SK-N-SH treated with all-trans-retinoic acid at 6 μM for 48 hours (cell line): ENCODE results near the gene ST6GALNAC3.

Source experiments
- ARNTL ChIP-seq: fragments of 450-650 bp; formaldehyde crosslinking; IDR thresholded peaks from 2 replicates; pipeline ENCODE4 v1.5.0; 2020; ENCODE audit warnings: low read depth, mild to moderate bottlenecking, moderate library complexity, borderline replicate concordance
- CSDC2 ChIP-seq: fragments of 250-450 bp; sonication (Bioruptor Pico); IDR thresholded peaks from 2 replicates; pipeline ENCODE4 v1.5.0; 2020; ENCODE audit warnings: mild to moderate bottlenecking, moderate library complexity
- OSR1 ChIP-seq: fragments of 250-450 bp; sonication (Bioruptor Pico); IDR thresholded peaks from 2 replicates; pipeline ENCODE4 v1.8.0; 2022; ENCODE audit warnings: moderate library complexity, mild to moderate bottlenecking, inconsistent platforms
- TOX ChIP-seq: fragments of 250-450 bp; sonication (Bioruptor Pico); IDR thresholded peaks from 2 replicates; pipeline ENCODE4 v1.8.0; 2021; ENCODE audit warnings: mild to moderate bottlenecking, moderate library complexity, borderline replicate concordance
- ZFP3 ChIP-seq: fragments of 250-450 bp; sonication (Bioruptor Pico); IDR thresholded peaks from 2 replicates; pipeline ENCODE4 v1.5.0; 2020; ENCODE audit warnings: mild to moderate bottlenecking, moderate library complexity
- ZNF70 ChIP-seq: fragments of 450-650 bp; formaldehyde crosslinking; IDR thresholded peaks from 2 replicates; pipeline ENCODE4 v1.5.0; 2020; ENCODE audit warnings: mild to moderate bottlenecking, moderate library complexity
- TF ChIP-seq, protein P1 (sequence below): fragments of 250-450 bp; sonication (Bioruptor Pico); IDR thresholded peaks from 2 replicates; pipeline ENCODE4 v1.5.0; 2020; ENCODE audit warnings: mild to moderate bottlenecking, moderate library complexity
- TF ChIP-seq, protein P2 (sequence below): fragments of 250-450 bp; sonication (Bioruptor Pico); IDR thresholded peaks from 2 replicates; pipeline ENCODE4 v1.5.1; 2021; ENCODE audit warnings: mild to moderate bottlenecking, moderate library complexity

DNA sequence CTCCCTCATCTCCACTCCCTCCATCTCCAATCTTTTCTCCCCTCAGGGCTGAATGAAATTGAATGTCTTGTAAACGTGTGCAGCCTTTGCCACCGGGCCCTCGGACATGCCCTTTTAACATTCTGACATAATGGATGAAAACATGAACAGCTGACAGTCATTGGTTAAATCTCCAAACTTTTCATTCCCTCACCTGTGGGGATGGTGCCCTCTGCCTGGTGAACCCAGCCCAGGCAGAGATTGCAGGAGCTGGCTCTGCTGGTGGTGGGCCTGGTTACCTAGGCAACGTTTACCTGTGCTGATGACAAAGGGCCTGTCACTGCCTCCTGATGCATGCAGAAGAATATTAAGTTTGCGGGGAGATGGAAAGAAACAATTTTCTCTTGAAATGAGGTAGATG, 21.3 kb downstream of the ST6GALNAC3 start:
- TF ChIP-seq, protein P1, sequence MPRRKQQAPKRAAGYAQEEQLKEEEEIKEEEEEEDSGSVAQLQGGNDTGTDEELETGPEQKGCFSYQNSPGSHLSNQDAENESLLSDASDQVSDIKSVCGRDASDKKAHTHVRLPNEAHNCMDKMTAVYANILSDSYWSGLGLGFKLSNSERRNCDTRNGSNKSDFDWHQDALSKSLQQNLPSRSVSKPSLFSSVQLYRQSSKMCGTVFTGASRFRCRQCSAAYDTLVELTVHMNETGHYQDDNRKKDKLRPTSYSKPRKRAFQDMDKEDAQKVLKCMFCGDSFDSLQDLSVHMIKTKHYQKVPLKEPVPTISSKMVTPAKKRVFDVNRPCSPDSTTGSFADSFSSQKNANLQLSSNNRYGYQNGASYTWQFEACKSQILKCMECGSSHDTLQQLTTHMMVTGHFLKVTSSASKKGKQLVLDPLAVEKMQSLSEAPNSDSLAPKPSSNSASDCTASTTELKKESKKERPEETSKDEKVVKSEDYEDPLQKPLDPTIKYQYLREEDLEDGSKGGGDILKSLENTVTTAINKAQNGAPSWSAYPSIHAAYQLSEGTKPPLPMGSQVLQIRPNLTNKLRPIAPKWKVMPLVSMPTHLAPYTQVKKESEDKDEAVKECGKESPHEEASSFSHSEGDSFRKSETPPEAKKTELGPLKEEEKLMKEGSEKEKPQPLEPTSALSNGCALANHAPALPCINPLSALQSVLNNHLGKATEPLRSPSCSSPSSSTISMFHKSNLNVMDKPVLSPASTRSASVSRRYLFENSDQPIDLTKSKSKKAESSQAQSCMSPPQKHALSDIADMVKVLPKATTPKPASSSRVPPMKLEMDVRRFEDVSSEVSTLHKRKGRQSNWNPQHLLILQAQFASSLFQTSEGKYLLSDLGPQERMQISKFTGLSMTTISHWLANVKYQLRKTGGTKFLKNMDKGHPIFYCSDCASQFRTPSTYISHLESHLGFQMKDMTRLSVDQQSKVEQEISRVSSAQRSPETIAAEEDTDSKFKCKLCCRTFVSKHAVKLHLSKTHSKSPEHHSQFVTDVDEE (CRISPR knock-in tag): no peak
- TF ChIP-seq ARNTL (CRISPR knock-in tag): no peak
- no peak for TF ChIP-seq CSDC2 (CRISPR knock-in tag)
- TF ChIP-seq ZNF70 (CRISPR knock-in tag): no peak
- TF ChIP-seq TOX (CRISPR knock-in tag): no peak
- TF ChIP-seq, protein P2, sequence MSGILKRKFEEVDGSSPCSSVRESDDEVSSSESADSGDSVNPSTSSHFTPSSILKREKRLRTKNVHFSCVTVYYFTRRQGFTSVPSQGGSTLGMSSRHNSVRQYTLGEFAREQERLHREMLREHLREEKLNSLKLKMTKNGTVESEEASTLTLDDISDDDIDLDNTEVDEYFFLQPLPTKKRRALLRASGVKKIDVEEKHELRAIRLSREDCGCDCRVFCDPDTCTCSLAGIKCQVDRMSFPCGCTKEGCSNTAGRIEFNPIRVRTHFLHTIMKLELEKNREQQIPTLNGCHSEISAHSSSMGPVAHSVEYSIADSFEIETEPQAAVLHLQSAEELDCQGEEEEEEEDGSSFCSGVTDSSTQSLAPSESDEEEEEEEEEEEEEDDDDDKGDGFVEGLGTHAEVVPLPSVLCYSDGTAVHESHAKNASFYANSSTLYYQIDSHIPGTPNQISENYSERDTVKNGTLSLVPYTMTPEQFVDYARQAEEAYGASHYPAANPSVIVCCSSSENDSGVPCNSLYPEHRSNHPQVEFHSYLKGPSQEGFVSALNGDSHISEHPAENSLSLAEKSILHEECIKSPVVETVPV (CRISPR knock-in tag): no peak
- no peak for TF ChIP-seq OSR1 (CRISPR knock-in tag)
- TF ChIP-seq ZFP3 (CRISPR knock-in tag): no peak
